Right hindlimb (tissue), 1 donor: ENCODE results near the gene UCN3.

ENCODE experiments used
- DNase-seq: peaks from one replicate; pipeline ENCODE4 v3.0.0-alpha.2; 2018

The UCN3 gene

DNA sequence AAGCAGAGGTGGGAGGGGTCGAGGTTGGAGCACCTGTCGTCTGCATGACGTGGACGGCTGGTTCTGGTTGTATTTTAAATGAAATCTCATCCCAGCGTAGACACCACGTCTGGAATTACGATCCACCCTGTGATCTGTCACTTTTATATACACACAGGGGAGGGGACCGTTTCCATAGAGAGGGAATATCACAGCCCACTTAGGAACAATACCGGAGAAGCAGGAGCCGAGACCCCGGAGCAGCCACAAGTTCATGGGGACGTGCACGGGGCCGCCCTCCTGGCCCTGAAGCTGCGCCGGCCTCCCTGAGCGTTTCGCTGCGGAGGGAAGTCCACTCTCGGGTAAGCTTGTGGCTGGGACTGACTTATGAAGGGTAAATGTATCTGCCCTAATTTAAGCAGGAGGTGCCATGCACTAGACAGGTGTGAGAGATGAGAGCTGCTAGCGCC lies at the start of gene UCN3:
UCN3 (plus strand) TSS at position 77 of the 449 bp plus-strand sequence. CDS start 8,755 bp downstream, outside the sequence.
- DNase-seq = no peak

DNA sequence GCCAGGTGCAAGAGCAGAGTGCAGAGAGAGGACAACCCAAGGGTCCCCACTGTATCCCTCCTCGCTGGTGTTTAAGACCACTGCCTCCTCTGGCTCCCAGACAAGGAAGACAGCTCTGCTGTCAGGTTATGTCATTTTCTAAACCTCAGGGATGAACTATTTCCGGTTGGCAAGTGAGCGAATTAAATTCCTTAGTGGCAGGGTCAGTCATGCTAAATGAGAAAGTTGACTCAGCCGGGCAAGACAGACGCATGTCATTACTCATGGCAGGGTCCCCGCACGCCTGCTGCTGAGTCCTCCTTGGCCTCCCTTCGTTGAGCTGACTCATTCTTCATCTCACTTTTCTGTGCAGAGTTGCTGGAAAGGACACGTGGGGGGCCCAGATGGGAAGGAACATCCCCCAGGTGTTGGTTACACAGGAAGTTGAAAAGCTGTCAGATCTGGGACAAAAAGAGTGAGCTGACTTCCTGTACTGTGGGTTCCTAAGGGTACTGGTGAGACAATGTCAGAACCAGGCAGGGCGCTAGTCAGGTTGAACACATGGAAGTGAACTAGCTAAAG lies 47.1 kb upstream of the UCN3 start:
- no peak for DNase-seq

DNA sequence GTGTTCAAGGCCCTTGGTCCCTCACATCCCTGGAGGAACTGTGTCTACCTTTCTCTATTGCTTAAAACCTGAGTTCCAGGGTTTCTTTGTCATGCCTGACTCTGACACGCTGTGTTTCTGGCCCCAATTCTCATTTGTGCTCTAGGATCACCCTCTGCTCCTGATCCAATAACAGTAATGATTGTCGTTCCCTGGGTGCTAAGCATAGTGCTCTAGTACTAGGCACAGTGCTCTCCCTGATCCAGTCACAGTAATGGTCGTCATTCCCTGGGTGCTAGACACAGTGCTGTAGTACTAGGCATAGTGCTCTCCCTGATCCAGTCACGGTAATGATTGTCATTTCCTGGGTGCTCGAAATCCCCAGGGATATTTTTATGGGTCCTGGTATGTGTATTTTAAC lies 46.6 kb upstream of the UCN3 start:
- DNase-seq = no peak

GRCh38 chr10:5319863-5320262 lies 44.9 kb upstream of the UCN3 start:
- no peak for DNase-seq

DNA sequence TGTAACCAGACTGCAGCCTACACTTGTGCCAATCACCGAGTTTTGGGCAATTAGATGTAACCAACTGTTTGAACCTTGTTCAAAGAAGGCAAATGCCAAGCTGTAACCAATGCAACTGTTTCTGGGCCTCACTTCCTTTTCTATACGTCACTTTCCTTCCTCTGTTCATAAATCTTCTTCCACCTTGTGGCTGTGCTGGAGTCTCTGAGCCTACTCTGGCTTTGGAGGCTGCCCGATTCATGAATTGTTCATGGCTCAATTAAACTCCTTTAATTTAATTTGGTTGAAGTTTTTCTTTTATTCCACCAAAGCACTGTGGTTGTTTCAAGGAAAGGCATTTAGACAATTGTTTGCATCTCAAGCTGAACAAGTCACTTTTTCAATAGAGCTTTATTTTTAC lies 43.5 kb upstream of the UCN3 start:
- no peak for DNase-seq

GRCh38 chr10:5323446-5323845 lies 41.3 kb upstream of the UCN3 start:
- no peak for DNase-seq

GRCh38 chr10:5325076-5325475 lies 39.7 kb upstream of the UCN3 start:
- DNase-seq = no peak

- DNase-seq = no peak
Measured at GRCh38 chr10:5334196-5334880, 30.4 kb upstream of the UCN3 start.

DNA sequence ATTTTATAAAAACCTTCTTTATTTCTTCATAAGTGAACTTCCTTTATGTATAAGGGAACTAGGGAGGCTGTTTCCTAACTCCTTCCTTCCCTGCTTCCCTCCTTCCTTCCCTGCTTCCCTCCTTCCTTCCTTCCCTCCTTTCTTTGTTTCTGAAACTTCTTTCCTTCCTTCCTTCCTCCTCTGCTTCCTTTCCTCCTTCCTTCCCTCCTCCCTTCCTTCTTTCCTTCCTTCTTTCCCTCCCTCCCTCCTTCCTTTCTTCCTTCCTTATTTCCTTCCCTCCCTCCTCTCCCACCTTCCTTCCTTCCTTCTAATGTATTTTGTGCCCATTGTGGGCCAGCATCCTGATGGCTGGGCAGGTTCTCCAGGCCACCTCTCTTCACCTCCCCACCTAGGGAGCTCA lies 26.8 kb upstream of the UCN3 start:
- no peak for DNase-seq

GRCh38 chr10:5343092-5343491 lies 21.7 kb upstream of the UCN3 start:
- DNase-seq = no peak

DNA sequence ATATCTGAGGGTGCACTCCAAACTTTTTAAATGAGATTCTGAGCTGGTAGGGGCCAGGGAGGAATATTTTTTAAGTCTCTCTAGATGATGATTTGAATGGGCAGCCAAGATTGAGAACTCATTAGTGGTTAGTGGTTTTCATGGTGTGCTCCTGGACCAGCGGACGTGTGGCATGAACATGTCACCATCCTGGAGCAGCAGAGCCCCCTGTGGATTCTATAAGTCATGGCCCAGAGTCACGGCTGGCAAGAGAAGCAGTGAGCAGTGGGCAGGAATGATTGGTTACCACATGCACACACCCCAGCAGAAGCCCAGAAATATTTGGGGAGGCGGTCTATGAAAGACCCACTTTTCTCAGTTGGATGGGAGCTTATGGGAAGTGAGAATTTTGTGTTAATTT lies 21.2 kb upstream of the UCN3 start:
- DNase-seq = no peak

GRCh38 chr10:5343979-5344378 lies 20.8 kb upstream of the UCN3 start:
- no peak for DNase-seq

DNA sequence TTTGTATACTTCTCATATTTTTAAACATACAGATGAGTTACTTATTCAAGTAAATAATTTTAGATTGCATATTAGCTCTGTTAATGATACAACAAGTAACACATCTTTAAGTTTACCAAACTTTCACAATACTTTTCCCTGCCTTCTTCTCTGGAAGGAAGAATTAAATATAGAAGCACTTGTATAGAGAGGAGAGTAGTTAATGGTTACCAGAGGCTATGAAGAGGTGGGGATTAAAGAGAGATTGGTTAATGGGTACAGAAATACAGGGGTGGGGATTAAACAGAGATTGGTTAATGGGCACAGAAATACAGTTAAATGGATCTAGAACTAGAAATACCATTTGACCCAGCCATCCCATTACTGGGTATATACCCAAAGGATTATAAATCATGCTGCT lies 20.0 kb upstream of the UCN3 start:
- no peak for DNase-seq

DNA sequence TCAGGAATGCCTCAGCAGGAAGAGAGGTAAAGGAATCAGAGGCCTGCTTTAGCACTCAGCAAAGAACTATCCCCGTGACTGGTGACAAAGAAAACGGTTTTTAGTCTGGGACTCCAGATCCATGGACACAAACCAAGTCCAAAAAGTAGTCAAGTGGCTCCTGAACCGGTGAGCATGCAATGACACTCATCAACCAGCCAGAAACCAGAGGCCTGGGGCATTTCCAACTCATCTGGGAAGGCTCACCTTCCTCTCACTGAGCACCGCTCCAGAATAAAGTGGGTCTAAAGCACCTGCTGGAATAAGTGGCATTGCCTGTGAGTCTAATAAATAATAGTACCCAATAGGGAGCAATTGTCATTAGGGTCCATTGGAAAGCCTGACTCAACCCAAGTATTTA lies 17.9 kb upstream of the UCN3 start:
- no peak for DNase-seq

- no peak for DNase-seq
Measured at GRCh38 chr10:5349362-5349761, 15.4 kb upstream of the UCN3 start.

- DNase-seq = no peak
Measured at GRCh38 chr10:5354068-5354467, 10.7 kb upstream of the UCN3 start.

DNA sequence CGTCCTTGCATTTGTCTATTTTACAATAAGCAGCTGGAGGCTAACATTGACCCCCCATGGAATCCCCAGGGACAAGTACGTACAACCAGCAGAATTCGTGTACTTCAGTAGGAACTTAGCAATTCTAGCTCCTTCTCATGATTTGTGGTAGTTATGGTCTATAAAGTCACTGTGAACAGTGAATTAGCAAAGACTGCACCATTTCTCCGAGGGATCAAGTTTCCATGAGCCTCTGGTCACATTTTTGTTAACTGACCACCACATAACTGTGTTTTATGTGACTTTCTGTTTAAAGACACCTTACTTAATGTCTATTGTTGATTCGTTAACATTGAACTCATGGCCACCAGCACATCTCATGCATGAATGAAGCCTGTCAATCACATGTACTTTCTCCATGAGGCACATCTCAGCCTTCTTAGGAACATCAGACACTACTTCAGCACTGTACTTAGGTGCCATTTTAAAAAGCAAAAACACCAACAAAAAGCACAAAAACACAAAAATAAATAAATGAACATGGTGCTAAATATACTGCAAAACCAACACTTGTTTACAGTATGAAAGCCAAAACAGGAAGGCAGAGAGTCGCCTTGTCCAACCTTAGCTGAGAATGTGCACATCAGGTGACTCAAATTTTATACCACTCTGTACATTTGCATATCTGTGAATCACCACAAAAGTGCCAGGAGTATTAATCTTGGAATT lies 9.0 kb upstream of the UCN3 start:
- no peak for DNase-seq

- no peak for DNase-seq
Measured at GRCh38 chr10:5356302-5356763, 8.4 kb upstream of the UCN3 start.

- no peak for DNase-seq
Measured at GRCh38 chr10:5360318-5360915, 4.3 kb upstream of the UCN3 start.

GRCh38 chr10:5361966-5362365 lies 2.8 kb upstream of the UCN3 start:
- DNase-seq = no peak

- no peak for DNase-seq
Measured at GRCh38 chr10:5362873-5363272, 1.9 kb upstream of the UCN3 start.

DNA sequence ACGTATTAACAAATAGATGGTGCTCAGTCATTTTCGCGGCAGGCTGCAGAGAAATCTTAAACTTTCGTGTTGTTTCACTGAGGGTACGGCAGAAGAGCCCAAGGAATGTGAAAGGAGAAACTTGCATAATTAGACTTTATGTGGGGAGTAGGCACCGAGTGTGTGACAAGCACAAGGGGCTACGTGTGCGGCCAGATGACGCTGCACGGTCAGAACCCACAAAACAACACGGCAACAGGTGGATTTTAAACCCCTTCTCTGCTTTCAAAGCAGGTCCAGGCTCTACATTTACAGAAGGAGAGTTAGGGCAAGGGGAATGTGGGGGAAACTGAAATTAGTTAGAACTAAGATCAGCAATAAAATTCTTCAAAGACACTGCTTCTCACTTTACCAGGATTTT lies 392 bp upstream of the UCN3 start:
- DNase-seq = no peak

- no peak for DNase-seq
Measured at GRCh38 chr10:5365928-5366327, 1.2 kb downstream of the UCN3 start.
